Epithelial cell of proximal tubule (primary cell): ENCODE measurements around the gene RPL19. TPM values are rescaled to one million over a fixed set of nuclear protein-coding genes. Genes with fewer than 3 reads are reported as not detected.

Experiments
- DNase-seq: peaks from one replicate; pipeline ENCODE4 v3.0.0-alpha.2; 2011; ENCODE audit warnings: low read depth
- H3K4me3 ChIP-seq: 2 replicates; pipeline ENCODE4 v1.5.1; 2011; ENCODE audit warnings: low read depth, mild to moderate bottlenecking, low read length
- CTCF ChIP-seq: conservative IDR thresholded peaks from 2 replicates; pipeline ENCODE4 v1.5.1; 2012; ENCODE audit warnings: low read depth, mild to moderate bottlenecking, low read length
- total RNA-seq: library from RNA; depleted of rRNA; stranded (reverse); fragments of >200 nt; gene quantifications from 2 replicates; pipeline ENCODE4 v1.2.3, GENCODE V29; 2015

RPL19 gene
- total RNA-seq, result 2,234 and 2,474 TPM in 2 replicates

DNA sequence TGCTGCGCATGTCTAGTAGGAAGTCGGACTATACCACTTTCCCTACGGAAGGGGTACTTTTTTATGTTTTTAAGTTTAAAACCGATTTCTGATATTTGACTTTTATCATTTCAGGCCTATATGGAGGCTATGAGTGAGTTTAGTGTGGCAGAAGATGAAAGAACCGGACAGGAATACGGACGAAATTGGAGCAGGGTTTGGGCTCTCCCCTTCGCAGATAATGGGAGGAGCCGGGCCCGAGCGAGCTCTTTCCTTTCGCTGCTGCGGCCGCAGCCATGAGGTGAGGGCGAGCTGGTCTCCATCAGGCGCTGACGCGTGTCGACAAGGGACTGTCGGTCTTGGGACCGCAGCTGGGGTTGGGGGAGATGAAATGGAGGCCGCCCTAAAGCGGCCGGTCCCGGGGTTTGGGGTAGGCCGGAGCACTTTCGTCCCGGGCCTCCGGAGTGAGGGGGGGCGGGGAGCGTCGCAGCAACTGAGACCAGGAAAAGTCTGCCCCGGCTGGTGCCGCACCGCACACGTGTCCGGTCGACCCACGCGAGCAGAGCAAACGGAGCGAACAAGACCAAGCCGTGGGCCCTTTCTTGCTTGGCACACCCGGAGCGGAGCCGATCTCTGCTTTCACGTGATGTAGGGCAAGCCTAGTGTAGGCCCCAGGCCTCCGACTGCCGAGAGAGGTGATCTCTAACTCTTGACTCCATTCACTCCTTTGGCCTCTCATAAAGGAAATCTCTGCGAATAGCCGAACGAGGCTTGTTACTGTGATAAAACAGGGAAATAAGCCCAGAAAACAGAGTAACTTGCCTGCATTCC lies at the start of gene RPL19:
Gene RPL19, plus strand, starts transcription at position 214 of the 810 bp plus-strand sequence. Its CDS starts 62 bp downstream, at position 276.
- no peak for TF ChIP-seq CTCF
- no peak for DNase-seq
- H3K4me3 ChIP-seq, result peak within 1 kb of the TSS; percentile 92

DNA sequence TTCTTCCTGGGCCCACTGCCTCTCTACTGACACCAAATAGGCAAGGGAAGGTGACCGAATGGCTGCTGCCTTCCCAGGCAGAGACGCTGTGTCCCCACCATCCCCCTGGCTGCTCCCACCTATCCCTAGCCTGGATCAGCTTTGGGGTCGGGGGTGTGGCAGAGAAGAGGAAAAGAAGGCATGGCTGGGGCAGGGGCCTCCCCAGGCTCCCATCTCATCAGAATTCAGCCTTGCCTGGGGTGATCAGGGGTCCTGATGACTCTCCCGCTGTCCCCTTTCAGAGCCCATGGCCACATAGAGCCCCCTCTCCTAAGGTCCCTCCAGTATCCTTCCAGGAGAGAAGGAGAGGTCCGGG lies 49.3 kb upstream of the RPL19 start:
- TF ChIP-seq CTCF, result no peak
- no peak overlapping the region for H3K4me3 ChIP-seq
- no peak for DNase-seq

GRCh38 chr17:39151150-39151942 lies 48.7 kb upstream of the RPL19 start, which contains the start of gene PLXDC1:
PLXDC1 (minus strand) TSS chr17:39151637; CDS start chr17:39151437, 200 bp downstream.
- no peak for TF ChIP-seq CTCF
- no peak for DNase-seq
- H3K4me3 ChIP-seq, result peak within 1 kb of the TSS; percentile 75

DNA sequence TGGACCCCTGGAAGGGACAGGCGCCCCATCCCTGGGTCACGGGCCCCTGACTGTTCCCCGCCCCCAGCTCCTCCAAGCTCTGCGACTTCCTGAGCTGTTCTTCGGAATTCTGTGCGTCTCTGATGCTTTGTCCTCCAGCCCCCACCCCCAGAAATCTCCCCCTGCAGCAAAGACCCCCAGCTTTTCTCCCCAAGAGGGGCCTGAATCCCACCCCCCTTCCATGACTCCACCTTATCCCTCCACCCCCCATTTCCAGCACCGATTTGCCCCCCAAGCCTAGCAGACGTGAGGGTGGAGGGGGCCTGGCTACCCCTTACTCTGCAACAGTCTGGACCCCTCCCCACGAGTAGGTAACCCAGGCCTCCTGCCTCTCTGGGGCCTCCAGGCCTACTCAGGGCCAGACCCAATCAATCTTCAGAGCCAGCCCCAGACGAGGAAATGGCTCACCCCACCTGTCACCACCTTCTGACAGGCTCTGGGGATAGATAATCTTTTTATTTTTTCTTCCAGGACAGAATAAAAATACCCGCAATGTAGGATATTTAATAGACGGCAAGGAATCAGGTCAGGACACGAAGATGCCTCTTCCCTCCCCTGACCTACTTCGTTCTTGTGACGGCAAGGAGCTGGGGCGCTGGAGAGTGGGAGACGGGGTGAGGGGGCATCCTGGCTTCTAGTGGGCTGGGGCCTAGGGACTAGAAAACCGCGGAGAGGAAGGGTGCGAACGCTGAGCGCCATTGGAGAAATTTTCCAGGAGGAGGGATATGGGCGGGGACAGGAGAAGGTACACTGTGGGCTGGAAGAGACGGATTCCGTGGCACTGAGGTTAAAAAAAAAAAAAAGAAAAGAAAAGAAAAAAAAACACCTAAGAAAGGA lies 47.9 kb upstream of the RPL19 start:
- no peak for DNase-seq
- peak overlapping the region; percentile 75 for H3K4me3 ChIP-seq
- TF ChIP-seq CTCF, result no peak

GRCh38 chr17:39153599-39154051 lies 46.5 kb upstream of the RPL19 start:
- peak; percentile 47 for DNase-seq
- peak; percentile 12 for TF ChIP-seq CTCF
- H3K4me3 ChIP-seq, result peak overlapping the region; percentile 75

DNA sequence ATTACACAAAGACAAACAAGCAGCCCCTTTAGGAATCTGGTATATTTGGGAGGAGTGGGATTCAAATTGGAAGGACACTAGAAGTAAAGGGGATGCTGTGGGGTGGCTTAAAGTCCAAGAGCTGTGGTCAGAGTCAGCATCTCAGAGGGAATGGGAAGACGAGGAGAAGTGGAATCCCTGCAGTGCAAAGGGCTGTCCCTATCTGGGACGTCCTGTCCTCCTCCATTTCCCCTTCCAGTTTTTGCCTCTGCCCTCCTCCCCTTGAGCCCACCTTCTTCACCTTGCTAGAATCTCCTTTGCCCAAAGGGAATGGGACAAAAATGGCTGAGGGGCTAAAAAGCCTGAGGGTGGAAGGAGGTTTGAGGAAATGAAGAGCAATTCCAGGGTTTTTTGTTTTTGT lies 44.4 kb upstream of the RPL19 start:
- no peak overlapping the region for H3K4me3 ChIP-seq
- no peak for DNase-seq
- TF ChIP-seq CTCF, result no peak
